Stimulated activated effector memory CD8-positive, alpha-beta T cell treated with anti-CD3 and anti-CD28 coated beads, Interleukin-12 subunit alpha, Interleukin-12 subunit beta, amount 100 ng/mL, for 72 hours (primary cell): Measurements from ENCODE around the gene DISC1.
"Not testable (repeated sequence)": the region's sequence is repeated elsewhere in the genome, so short reads cannot be mapped to it uniquely, and the experiment has no call there.

Experiments
- ATAC-seq: fragments of 150-1000 bp; cut with Tn5 transposase; 2 replicates; pipeline ENCODE4 v1.10.0; 2021
- DNase-seq, 2 donors: peaks; one replicate each; pipeline ENCODE4 v3.0.0; 2021 to 2022; ENCODE audit warnings: low spot score in 2 of 2
- H3K27ac Mint-ChIP-seq: one replicate; pipeline ENCODE4 v1.8.0; 2022; ENCODE audit warnings: mild to moderate bottlenecking, mixed read lengths
- H3K36me3 Mint-ChIP-seq: one replicate; pipeline ENCODE4 v1.8.0; 2022; ENCODE audit warnings: mild to moderate bottlenecking, mixed read lengths
- H3K4me1 Mint-ChIP-seq: one replicate; pipeline ENCODE4 v1.8.0; 2022; ENCODE audit warnings: mixed read lengths
- H3K4me3 Mint-ChIP-seq: one replicate; pipeline ENCODE4 v1.8.0; 2022; ENCODE audit warnings: mild to moderate bottlenecking, mixed read lengths
- H3K9me3 Mint-ChIP-seq: one replicate; pipeline ENCODE4 v1.8.0; 2022; ENCODE audit warnings: mixed read lengths

The DISC1 gene

DNA sequence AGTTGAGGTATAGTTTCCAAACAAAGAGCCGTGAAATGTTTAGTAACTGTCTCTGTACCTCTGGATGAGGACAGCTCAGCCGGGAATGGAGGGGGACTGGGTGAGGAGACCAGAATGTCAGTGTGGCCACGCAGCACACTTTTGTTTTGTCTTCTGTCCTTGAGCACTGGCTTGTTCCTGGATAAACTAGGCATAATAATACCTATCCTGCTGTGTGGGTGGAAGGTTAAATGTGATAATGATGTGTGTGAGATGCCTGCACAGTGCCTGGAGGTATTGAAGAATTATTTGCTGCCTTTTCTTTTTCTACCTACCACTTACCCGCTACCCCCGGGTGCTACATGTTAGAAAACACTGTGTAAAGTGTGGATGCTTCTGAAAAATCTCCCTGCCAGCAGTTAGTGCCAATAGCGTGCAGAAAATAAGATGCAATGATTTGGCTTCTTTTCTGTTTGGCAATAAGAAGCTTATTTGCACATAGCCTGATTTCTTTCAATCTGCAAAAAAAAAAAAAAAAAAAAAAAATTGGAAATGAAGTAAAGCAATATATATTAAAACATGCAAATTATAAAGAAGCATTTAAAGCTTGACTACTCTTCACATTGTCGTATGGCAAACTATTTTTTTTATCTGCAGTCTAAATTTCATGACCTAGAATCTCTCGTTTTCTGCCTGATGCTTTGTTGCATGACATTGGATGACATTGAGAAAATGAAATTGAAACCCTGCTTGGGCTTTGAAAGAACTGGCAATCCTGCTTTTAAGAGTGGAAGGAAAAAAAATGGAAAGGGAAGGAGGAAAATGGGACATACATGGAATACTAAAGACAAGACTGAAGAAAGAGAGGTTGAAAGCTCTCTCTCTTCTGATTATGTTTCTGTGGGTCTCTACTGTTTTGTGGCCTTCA, 89.5 kb downstream of the DISC1 start:
- no peak for DNase-seq
- Mint-ChIP-seq H3K9me3 (peaks cover 10% of the 10 kb centered on the region), H3K27ac (no peak overlapping the region), H3K4me3 (no peak overlapping the region), H3K36me3 (no peaks in the 10 kb centered on the region), H3K4me1 (no peaks in the 10 kb centered on the region)
- ATAC-seq: no peak

DNA sequence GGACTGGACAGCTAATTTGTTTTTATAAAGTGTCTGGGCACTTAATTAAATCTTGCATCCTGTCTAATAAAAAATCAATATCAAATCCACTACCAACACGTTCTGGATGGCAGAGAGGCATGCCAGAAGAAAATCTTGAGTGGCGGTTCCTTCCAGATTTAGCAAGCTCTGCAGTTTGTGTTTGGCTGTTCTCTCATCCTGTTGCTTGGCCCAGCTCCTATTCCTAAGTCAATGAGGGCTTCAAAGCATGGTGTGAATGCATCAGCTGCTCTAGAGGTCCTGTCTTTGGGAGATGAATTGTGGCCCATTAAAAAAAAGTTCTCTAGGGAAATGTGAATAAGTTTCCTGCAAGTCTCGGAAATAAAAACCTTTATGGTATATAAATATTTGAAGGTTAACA, 90.3 kb downstream of the DISC1 start:
- Mint-ChIP-seq H3K4me1 (no peaks in the 10 kb centered on the region), H3K36me3 (no peaks in the 10 kb centered on the region), H3K27ac (no peak overlapping the region), H3K9me3 (peaks cover 10% of the 10 kb centered on the region), H3K4me3 (no peak overlapping the region)
- ATAC-seq (no peak), DNase-seq (no peak)

- no peak for ATAC-seq
- no peaks in the 10 kb centered on the region for H3K9me3 Mint-ChIP-seq
- H3K4me3 Mint-ChIP-seq: no peak overlapping the region
- H3K27ac Mint-ChIP-seq: no peak overlapping the region
- no peak for DNase-seq
- H3K4me1 Mint-ChIP-seq: no peaks in the 10 kb centered on the region
- no peaks in the 10 kb centered on the region for H3K36me3 Mint-ChIP-seq
Observed at GRCh38 chr1:231719485-231720183, 93.0 kb downstream of the DISC1 start.

GRCh38 chr1:231720652-231721325, 94.2 kb downstream of the DISC1 start:
- no peak for ATAC-seq
- no peak overlapping the region for H3K27ac Mint-ChIP-seq
- H3K4me3 Mint-ChIP-seq: no peak overlapping the region
- H3K36me3 Mint-ChIP-seq: no peaks in the 10 kb centered on the region
- H3K4me1 Mint-ChIP-seq: peaks cover 4% of the 10 kb centered on the region
- DNase-seq: no peak
- H3K9me3 Mint-ChIP-seq: no peaks in the 10 kb centered on the region

DNA sequence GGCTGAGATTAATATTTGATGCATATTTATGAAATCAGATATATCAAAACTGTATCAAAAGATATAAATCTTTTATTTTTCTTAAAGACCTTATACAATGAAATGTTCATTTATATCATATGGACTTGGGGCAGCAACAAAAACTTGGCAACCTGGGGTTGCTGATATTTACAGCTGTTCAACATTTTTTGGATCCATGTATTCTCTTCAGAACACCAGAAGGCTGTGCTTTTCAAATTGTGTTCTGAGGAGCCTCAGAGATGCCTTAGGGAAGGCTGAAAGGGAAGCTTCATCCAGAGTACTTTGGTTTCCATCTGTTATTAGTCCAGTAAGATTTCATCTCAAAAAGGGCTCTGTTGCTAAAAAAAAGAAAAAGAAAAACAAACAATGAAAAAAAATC, 94.8 kb downstream of the DISC1 start:
- Mint-ChIP-seq H3K27ac (no peak overlapping the region), H3K36me3 (no peaks in the 10 kb centered on the region), H3K4me1 (peaks cover 4% of the 10 kb centered on the region), H3K9me3 (no peaks in the 10 kb centered on the region), H3K4me3 (no peak overlapping the region)
- ATAC-seq: no peak
- DNase-seq: no peak

GRCh38 chr1:231722356-231722755, 95.8 kb downstream of the DISC1 start:
- H3K9me3 Mint-ChIP-seq: no peaks in the 10 kb centered on the region
- peaks cover 4% of the 10 kb centered on the region for H3K4me1 Mint-ChIP-seq
- no peak overlapping the region for H3K4me3 Mint-ChIP-seq
- H3K36me3 Mint-ChIP-seq: no peaks in the 10 kb centered on the region
- H3K27ac Mint-ChIP-seq: no peak overlapping the region
- DNase-seq (no peak), ATAC-seq (no peak)

DNA sequence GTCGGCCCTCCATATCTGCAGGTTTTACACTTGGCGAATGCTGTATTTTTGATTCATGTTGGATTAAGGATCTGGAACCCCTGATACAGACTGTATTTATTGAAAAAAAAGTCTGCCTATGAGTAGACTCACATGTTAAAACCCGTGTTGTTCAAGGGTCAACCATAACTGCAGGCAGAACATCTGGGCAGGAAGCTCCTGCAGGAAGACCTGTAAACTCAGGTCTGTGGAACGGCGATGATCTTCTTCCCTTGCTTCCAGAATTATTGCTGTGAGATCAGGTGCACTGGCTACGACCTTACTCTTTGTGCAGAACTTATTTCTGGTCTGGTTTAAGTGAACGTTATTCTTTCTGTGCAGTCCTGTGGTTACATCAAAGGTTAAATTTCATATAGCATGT, 96.6 kb downstream of the DISC1 start:
- H3K27ac Mint-ChIP-seq: no peak overlapping the region
- H3K36me3 Mint-ChIP-seq: no peaks in the 10 kb centered on the region
- peaks cover 4% of the 10 kb centered on the region for H3K4me1 Mint-ChIP-seq
- ATAC-seq: no peak
- no peak overlapping the region for H3K4me3 Mint-ChIP-seq
- DNase-seq: no peak
- H3K9me3 Mint-ChIP-seq: no peaks in the 10 kb centered on the region

DNA sequence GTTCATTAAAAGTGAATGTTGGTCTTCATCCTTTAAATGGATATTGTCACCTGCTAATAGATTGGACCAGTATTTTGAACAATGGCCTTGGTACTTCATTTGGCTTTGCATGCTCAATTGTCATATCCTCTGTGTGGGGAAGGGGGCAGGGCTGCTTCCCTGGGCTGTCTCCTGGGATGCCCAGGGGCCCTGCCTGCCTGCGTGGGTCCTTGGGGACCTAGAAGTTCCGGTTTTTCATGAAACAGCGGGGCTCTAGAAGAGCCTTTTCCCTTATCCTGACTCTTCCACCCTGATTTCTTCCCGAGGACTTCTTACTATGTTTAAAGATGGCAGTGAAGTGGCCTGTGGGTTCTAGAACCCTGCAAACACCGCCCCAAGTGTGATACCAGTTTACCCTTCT, 97.5 kb downstream of the DISC1 start:
- ATAC-seq: no peak
- peaks cover 4% of the 10 kb centered on the region for H3K4me1 Mint-ChIP-seq
- H3K9me3 Mint-ChIP-seq: no peaks in the 10 kb centered on the region
- no peak overlapping the region for H3K4me3 Mint-ChIP-seq
- no peak overlapping the region for H3K27ac Mint-ChIP-seq
- DNase-seq: no peak
- H3K36me3 Mint-ChIP-seq: no peaks in the 10 kb centered on the region

- Mint-ChIP-seq H3K9me3 (no peaks in the 10 kb centered on the region), H3K27ac (no peak overlapping the region), H3K36me3 (no peaks in the 10 kb centered on the region), H3K4me3 (no peak overlapping the region), H3K4me1 (peaks cover 4% of the 10 kb centered on the region)
- peak in 1 of 2 donors; percentile 58 for DNase-seq
- no peak for ATAC-seq
Observed at GRCh38 chr1:231724876-231725647, 98.5 kb downstream of the DISC1 start.

- H3K4me1 Mint-ChIP-seq: peaks cover 4% of the 10 kb centered on the region
- ATAC-seq (no peak), DNase-seq (no peak)
- H3K27ac Mint-ChIP-seq: peak overlapping the region; percentile 56
- H3K9me3 Mint-ChIP-seq: no peaks in the 10 kb centered on the region
- H3K36me3 Mint-ChIP-seq: no peaks in the 10 kb centered on the region
- no peak overlapping the region for H3K4me3 Mint-ChIP-seq
Observed at GRCh38 chr1:231727171-231727570, 100.6 kb downstream of the DISC1 start.

DNA sequence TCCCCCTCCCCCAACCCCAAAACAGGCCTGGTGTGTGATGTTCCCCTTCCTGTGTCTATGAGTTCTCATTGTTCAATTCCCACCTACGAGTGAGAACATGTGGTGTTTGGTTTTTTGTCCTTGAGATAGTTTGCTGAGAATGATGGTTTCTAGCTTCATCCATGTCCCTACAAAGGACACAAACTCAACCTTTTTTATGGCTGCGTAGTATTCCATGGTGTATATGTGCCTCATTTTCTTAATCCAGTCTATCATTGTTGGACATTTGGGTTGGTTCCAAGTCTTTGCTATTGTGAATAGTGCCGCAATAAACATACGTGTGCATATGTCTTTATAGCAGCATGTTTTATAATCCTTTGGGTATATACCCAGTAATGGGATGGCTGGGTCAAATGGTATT, 102.4 kb downstream of the DISC1 start:
- DNase-seq, H3K36me3 Mint-ChIP-seq, ATAC-seq, H3K4me1 Mint-ChIP-seq, H3K27ac Mint-ChIP-seq, H3K9me3 Mint-ChIP-seq, H3K4me3 Mint-ChIP-seq: not testable (repeated sequence)

DNA sequence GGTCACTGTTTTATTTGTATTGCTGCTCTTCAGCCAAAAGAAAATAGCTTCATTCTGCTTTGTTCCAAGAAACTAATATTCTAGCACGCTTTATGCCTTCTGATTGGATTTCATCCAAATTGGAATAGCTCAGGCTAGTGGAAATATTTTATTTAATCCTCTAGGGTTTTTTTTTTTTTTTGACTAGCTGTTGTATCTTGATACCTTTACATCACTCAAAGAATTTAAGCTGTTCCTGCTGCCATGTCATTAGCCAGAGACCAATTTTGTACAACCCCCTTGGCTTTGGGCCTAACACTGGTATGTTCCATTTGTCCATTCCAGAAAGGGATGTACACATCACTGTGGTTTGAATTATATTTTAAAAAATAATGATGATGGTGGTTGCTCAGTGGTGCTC, 103.0 kb downstream of the DISC1 start:
- Mint-ChIP-seq H3K36me3 (no peaks in the 10 kb centered on the region), H3K4me3 (no peak overlapping the region), H3K27ac (no peak overlapping the region), H3K4me1 (peaks cover 4% of the 10 kb centered on the region), H3K9me3 (no peaks in the 10 kb centered on the region)
- ATAC-seq (no peak), DNase-seq (no peak)

DNA sequence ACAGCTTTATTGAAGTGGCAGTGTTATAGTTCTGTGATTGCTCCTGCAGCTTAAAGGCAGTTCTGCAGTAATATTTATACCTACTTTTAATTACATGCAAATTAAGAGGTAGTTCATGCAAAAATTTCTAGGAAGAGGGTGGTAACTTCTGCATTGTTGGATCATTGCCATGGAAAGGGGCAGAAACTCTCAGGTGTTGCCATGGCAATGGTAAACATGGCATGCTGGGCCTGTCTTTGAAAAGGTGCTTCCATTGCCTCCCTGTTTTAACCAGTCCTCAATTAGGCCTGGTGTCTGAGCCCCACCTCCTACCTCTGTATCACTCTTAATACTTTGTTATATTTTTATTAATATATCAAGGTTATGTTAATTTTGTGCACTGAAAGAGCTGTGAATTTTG, 104.7 kb downstream of the DISC1 start:
- H3K9me3 Mint-ChIP-seq: no peaks in the 10 kb centered on the region
- DNase-seq (no peak), ATAC-seq (no peak)
- no peaks in the 10 kb centered on the region for H3K4me1 Mint-ChIP-seq
- H3K27ac Mint-ChIP-seq: no peak overlapping the region
- H3K4me3 Mint-ChIP-seq: no peak overlapping the region
- H3K36me3 Mint-ChIP-seq: no peaks in the 10 kb centered on the region

- H3K4me3 Mint-ChIP-seq: no peak overlapping the region
- DNase-seq (no peak), ATAC-seq (no peak)
- no peaks in the 10 kb centered on the region for H3K9me3 Mint-ChIP-seq
- H3K27ac Mint-ChIP-seq: no peak overlapping the region
- H3K36me3 Mint-ChIP-seq: no peaks in the 10 kb centered on the region
- H3K4me1 Mint-ChIP-seq: no peaks in the 10 kb centered on the region
Observed at GRCh38 chr1:231733063-231733462, 106.5 kb downstream of the DISC1 start.

DNA sequence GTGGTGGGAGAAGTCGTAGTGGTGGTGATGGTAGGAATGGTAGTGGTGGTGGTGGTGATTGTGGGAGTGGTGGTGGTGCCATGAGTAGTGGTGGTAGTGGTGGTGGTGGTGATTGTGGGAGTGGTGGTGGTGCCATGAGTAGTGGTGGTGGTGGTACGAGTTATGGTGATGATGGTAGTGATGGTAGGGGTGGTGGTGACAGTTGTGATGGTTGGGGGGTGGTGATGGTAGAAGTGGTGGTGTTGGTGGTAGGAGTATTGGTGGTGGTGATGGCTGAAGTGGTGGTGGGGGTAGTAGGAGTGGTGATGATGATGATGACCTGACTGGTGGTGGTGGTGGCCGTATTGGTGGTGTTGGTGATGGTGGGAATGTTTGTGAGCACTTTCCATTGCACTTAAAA, 107.1 kb downstream of the DISC1 start:
- Mint-ChIP-seq H3K9me3 (no peaks in the 10 kb centered on the region), H3K4me3 (no peak overlapping the region), H3K36me3 (no peaks in the 10 kb centered on the region), H3K27ac (no peak overlapping the region), H3K4me1 (no peaks in the 10 kb centered on the region)
- ATAC-seq (no peak), DNase-seq (no peak)
